ENCODE data around the gene MYL7.
"Not testable (repeated sequence)": the region's sequence is repeated elsewhere in the genome, so short reads cannot be mapped to it uniquely, and the experiment has no call there.

MYL7 gene

DNA sequence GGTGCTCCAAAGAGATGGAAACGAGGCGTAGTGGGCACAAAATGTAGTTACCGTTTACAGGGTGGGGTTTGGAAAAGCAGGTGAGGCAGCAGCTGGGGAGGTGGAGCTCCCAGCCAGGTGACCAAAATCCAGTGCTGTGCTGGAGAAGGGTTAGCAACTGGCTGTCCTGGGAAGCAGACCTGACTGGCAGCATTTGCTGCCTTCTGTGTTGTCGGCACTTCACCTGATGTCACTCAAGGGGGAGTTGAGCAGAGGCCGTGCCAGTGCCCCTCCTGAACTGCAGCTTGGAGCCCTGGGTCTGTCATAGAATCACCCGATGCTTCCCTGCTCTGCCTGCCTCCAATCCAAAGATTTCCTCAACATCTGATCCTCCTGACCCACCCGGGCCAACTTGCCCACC, 35.4 kb upstream of the MYL7 start:
- TF ChIP-seq, protein P1, sequence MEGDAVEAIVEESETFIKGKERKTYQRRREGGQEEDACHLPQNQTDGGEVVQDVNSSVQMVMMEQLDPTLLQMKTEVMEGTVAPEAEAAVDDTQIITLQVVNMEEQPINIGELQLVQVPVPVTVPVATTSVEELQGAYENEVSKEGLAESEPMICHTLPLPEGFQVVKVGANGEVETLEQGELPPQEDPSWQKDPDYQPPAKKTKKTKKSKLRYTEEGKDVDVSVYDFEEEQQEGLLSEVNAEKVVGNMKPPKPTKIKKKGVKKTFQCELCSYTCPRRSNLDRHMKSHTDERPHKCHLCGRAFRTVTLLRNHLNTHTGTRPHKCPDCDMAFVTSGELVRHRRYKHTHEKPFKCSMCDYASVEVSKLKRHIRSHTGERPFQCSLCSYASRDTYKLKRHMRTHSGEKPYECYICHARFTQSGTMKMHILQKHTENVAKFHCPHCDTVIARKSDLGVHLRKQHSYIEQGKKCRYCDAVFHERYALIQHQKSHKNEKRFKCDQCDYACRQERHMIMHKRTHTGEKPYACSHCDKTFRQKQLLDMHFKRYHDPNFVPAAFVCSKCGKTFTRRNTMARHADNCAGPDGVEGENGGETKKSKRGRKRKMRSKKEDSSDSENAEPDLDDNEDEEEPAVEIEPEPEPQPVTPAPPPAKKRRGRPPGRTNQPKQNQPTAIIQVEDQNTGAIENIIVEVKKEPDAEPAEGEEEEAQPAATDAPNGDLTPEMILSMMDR (IDR thresholded peaks at IDR 0.05; ENCODE audit: low read depth, low read length, missing control alignments): no peak
- DNase-seq (ENCODE audit: low read depth): no peak
- no peak overlapping the region for H3K4me3 ChIP-seq (ENCODE audit: low read depth, low read length)

DNA sequence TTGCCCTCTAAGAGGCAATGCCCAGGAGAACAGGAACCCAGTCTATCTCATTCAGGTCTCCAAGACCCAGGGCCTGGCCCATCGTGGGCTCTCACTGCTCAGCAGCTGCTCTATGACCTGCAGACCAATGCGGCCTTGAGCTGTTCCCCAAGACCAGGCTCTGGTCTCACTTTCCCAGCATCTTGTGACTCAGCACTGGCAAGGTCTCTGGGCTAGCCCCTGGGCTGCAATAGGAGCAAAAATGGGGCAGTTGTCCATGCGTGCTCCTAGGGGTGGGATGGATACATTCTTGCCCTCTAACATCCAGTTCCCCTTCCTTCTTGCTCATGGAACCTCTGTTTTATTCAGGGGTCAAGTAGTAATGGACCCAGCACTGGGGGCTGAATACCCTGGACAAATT, 34.6 kb upstream of the MYL7 start:
- TF ChIP-seq, protein P1 (IDR thresholded peaks at IDR 0.05; ENCODE audit: low read depth, low read length, missing control alignments): no peak
- H3K4me3 ChIP-seq (ENCODE audit: low read depth, low read length): no peak overlapping the region
- no peak for DNase-seq (ENCODE audit: low read depth)

DNA sequence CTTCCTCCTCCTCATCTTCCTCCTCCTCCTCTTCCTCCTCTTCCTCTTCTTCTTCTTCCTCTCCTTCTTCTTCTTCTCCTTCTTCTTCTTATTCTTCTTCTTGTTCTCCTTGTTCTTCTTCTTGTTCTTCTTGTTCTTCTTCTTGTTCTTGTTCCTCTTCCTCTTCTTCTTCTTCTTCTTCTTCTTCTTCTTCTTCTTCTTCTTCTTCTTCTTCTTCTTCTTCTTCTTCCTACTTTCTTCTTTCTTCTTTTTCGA, 33.5 kb upstream of the MYL7 start:
- DNase-seq (ENCODE audit: low read depth); H3K4me3 ChIP-seq (ENCODE audit: low read depth, low read length): not testable (repeated sequence)

DNA sequence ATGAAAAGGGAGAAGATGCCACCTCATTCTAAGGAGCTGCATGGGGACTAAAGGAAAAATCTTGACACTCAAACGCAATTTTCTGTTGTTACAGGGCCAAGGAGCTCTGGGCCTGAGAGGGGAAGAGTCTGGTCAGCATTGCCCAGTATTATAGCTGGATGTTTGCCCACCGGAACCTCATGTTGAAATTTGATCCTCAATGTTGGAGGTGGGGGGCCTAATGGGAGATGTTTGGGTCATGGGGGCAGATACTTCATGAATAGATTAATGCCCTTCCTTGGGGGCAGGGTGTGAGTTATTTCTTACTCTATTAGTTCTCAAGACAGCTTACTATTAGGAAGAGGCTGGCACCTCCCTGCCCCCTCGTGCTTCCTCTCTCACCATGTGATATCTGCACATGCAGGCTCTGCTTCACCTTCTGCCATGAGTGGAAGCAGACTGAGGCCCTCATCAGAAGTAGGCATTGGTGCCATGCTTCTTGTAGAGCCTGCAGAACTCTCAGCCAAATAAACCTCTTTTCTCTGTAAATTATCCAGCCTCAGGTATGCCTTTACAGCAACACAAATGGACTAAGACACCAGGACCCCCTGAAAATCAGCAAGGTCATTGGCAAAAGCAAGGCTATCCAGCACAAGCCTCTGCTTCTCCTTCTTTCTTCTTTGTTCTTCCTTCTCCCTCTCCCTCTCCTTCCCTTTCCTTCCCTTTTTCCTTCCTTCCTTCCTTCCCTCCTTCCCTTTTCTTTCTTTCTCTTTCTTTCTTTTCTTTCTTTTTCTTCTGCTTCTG, 33.0 kb upstream of the MYL7 start:
- TF ChIP-seq, protein P1 (IDR thresholded peaks at IDR 0.05; ENCODE audit: low read depth, low read length, missing control alignments): no peak
- no peak overlapping the region for H3K4me3 ChIP-seq (ENCODE audit: low read depth, low read length)
- no peak for DNase-seq (ENCODE audit: low read depth)

DNA sequence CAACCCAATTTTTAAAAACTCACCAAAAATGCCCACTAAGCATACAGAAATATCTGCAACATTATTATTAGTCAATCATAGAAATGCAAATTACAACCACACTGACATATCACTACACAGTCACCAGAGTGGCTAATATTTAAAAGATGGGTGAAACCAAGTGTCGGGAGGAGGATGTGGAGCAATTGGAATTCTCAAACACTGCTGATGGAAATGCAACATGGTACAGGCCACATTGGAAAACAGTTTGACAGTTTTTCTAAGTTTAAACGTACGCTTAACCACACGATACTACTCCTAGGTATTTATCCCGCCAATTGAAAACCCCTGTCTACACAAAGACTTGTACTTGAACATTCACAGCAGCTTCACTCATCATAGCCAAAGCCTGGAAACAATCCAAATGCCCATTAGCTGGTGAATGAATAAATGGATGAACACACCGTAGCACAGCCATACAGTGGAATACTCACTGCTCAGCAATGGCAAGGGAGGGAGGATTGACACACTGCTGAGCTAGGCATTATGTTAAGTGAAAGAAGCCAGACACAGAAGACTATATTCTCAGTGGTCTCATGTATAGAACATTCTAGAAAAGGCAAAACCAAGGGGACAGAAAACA, 31.8 kb upstream of the MYL7 start:
- DNase-seq (ENCODE audit: low read depth): no peak
- no peak overlapping the region for H3K4me3 ChIP-seq (ENCODE audit: low read depth, low read length)
- TF ChIP-seq, protein P1 (IDR thresholded peaks at IDR 0.05; ENCODE audit: low read depth, low read length, missing control alignments): no peak

DNA sequence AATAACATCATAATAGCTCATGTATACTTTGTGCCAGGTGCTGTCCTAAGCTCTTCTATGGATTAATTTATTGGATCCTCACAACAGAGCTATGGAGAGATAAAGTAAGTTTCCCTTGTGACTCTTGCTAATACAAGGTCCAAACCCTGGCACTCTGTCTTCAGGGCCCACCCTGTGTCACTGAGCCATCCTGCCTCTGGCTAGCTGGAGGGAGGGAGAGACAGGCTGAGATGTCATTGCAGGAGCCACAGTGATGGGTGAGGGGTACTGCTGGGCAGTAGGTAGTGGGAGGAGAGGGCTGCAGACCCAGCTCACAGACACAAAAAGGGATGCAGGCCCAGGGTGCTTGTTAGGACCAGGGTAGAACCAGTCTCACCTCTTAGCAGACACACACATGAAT, 31.2 kb upstream of the MYL7 start:
- TF ChIP-seq, protein P1 (IDR thresholded peaks at IDR 0.05; ENCODE audit: low read depth, low read length, missing control alignments): no peak
- no peak overlapping the region for H3K4me3 ChIP-seq (ENCODE audit: low read depth, low read length)
- DNase-seq (ENCODE audit: low read depth): no peak

DNA sequence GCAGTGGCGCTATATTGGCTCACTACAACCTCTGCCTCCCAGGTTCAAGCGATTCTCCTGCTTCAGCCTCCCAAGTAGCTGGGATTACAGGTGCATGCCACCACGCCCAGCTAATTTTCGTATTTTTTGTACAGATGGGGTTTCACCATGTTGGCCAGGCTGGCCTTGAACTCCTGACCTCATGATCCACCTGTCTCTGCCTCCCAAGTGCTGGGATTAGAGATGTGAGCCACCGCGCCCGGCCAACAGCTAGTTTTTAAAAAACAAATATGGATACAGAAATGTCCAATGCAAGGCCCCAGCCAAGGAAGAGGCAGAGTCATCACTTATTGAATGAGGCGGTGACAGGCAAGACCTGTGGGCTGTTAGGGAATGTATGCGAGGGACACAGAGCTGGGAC, 30.8 kb upstream of the MYL7 start:
- H3K4me3 ChIP-seq (ENCODE audit: low read depth, low read length); DNase-seq (ENCODE audit: low read depth): not testable (repeated sequence)

DNA sequence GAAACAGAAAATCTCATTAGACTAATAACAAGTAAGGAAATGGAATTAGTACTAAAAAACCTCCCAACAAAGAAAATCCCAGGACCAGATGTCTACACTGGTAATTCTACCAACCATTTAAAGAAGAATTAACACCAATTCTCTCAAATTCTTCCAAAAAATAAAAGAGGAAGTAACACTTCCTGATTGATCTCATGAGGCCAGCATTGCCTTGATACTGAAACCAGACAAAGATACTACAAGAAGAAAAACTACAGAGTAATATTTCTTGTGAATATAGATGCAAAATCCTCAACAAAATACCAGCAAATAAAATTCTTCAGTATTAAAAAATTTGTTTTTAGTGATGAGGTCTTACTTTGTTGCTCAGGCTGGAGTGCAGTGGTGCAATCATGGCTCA, 26.8 kb upstream of the MYL7 start:
- no peak overlapping the region for H3K4me3 ChIP-seq (ENCODE audit: low read depth, low read length)
- TF ChIP-seq, protein P1 (IDR thresholded peaks at IDR 0.05; ENCODE audit: low read depth, low read length, missing control alignments): no peak
- peak; percentile 13 for DNase-seq (ENCODE audit: low read depth)
